NCI-H1105 (cell line): ENCODE results near the gene USP3.
"Not testable (repeated sequence)": the region's sequence is repeated elsewhere in the genome, so short reads cannot be mapped to it uniquely, and the experiment has no call there.

Source experiments
- DNase-seq: peaks from one replicate; lab custom pipeline; 2025; lab: John Stamatoyannopoulos, UW

Gene USP3

DNA sequence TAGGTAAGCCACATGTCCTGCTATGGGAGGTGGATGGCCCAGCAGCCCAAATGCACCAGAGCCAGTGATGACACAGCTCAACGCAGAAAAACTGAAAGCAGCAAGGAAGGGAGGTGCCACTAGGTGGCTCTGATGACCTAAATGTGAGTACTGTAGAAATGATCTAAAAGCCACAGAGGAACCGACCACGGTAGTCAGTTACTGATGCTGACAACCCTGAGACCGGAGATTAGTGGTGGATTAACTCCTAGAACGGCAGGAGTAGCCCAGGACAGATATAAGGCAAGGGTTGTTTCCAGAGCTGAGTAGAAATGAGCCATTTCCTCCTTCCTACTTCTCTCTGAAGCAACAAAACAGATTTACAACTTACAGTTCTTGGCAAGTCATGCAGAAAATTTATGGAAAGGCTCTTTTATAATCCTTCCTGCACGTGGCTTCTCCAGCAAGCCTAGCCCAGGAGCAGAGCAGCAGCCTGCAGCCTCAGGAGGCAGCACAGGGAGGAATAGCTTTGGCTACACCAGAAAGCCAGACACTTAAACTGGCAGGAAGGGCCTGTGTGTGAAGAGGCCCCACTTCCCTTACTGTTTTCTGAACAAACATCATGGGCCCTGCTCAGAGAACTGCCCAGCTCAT lies 105.9 kb downstream of the USP3 start:
- peak; percentile 69 for DNase-seq

DNA sequence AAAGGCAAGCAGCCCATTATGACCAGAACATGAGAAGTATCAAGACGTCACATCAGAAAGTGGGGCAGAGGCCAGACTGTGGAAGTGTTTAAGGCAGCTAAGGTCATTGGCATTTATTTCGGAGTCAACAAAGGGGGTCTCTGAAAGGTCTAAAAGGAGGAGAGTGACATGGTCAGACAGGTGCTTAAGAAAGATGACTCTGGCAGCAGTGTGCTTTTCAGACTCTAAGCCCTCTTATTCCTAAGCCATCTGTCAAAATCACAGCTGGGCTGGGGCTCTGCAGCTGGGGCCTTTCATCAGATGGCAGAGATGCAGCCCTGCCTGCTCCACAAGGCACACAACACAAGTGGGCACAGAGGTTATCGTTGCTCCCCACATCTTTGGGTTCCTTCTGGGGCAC lies 106.8 kb downstream of the USP3 start:
- no peak for DNase-seq

DNA sequence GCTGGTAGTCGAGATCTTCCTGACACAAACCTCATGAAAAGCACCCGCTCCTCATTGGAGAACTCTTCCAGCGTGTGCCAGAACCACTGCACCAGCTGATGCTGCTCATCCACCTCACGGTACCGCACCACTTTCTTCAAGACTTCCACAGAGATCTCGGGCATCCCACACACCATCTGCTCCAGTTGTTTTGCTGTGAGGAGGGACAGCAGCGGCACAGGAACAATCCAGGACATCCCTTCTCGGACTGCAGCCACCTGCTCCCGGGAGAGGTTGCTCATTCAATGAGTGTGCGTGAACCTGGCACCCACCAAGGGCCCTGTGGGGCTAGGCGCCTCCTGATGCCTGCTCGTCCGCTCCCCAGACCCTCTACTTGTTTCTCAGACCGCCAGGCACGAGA lies 107.9 kb downstream of the USP3 start:
- no peak for DNase-seq

DNA sequence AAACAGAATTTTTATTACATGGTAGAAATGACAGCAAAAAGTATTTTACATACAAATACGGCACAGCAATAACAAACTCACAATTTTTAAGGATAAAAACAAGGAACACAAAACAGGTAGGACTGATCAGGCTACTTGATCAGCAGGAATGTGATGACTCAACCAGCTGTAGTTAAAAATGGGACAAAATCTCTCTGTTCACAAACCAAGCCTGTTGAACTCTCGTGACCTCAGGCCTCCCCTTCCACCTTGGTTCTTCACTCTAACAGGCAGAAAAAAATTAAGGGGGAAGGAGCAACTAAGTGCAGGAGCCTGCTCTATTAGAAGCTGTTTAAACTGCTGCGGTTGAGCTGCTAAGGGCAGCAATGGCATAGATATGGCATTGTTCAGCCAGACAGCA lies 111.5 kb downstream of the USP3 start:
- DNase-seq = no peak

DNA sequence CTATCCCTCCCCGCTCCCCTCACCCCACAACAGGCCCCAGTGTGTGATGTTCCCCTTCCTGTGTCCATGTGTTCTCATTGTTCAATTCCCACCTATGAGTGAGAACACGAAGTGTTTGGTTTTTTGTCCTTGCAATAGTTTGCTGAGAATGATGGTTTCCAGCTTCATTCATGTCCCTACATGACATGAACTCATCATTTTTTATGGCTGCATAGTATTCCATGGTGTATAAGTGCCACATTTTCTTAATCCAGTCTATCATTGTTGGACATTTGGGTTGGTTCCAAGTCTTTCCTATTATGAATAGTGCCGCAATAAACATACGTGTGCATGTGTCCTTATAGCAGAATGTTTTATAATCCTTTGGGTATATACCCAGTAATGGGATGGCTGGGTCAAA lies 112.8 kb downstream of the USP3 start:
- DNase-seq = not testable (repeated sequence)

DNA sequence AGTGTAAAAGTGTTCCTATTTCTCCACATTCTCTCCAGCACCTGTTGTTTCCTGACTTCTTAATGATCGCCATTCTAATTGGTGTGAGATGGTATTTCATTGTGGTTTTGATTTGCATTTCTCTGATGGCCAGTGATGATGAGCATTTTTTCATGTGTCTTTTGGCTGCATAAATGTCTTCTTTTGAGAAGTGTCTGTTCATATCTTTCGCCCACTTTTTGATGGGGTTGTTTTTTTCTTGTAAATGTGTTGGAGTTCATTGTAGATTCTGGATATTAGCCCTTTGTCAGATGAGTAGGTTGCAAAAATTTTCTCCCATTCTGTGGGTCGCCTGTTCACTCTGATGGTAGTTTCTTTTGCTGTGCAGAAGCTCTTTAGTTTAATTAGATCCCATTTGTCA lies 113.2 kb downstream of the USP3 start:
- DNase-seq = not testable (repeated sequence)

DNA sequence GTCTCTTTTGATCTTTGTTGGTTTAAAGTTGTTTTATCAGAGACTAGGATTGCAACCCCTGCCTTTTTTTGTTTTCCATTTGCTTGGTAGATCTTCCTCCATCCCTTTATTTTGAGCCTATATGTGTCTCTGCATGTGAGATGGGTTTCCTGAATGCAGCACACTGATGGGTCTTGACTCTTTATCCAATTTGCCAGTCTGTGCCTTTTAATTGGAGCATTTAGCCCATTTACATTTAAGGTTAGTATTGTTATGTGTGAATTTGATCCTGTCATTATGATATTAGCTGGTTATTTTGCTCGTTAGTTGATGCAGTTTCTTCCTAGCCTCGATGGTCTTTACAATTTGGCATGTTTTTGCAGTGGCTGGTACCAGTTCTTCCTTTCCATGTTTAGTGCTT lies 116.4 kb downstream of the USP3 start:
- DNase-seq = not testable (repeated sequence)

DNA sequence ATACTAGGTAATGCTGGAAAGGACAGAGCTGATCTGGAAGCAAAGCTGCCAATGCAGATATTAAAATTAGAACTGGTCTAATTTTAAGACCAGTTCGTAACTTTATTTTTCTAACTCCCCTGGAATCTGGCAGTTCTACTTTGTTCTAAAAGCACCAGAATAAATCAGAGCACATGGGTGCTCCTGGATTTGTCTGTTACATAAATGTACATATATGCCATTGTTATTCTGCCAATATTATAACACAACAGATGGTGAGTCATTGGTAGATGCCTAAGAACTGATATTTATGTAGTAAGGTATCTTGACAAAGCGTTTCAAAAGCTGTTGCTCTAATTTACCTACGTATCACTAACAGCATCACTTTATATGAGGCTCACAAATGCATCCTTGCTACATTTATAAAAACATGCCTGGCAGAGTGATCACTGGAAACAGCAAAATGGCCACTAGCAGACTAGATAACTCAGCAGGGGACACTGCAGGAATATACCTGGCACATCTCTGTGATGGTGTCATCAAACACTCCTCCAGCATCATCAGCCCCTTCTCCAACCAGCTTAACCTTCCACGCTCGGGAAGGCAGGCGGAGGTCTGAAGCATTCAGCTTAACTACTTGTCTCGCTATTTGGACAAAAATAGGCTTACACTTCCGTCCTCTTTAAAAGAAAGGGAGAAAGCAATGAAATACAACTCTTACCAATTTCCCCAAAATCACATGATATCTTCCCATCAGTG lies 119.0 kb downstream of the USP3 start:
- no peak for DNase-seq

DNA sequence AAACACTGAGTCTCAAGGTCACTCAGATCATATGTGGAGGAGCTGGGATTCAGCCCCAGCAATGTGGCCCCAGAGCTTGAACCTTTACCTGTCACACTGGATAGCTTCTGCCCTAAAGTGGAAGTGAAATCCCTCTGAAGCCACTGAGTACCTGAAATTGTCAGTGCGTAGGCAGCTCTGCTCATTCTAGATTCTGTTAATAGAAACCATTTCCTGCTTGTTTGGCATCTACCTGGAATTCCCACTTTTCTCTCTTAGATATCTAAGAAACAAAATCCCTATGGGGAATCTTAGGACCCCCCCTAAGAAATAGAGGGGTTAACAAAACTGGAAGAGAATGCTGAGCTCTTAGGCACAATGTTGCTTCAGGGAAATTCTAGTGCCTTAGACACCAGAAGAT lies 122.6 kb downstream of the USP3 start:
- DNase-seq = no peak

DNA sequence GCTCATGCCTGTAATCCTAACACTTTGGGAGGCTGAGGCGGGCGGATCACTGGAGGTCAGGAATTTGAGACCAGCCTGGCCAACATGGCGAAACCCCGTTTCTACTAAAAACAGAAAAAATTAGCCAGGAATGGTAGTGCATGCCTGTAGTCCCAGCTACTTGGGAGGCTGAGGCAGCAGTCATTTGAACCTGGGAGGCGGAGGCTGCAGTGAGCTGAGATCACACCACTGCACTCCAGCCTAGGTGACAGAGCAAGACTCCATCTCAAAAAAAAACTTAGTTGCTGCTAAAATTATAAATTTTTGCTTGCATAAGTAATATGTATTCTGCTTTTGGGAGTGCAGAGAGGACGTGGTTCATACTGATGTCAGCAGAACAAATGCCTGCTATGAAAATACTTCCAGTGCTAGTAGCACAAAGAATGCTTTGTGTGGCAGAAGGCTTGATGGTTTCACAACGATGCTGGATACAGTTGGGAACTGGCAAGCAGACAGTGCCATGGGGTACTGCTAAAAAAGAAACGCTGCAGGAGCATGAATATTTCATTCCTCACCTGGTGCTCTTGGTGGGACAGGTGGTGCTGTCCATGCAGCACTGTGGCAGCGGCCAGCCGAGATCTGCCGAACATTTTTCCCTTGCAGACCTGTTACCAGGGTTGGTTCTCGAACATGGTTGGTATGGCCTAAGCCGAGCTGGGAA lies 123.9 kb downstream of the USP3 start:
- no peak for DNase-seq

DNA sequence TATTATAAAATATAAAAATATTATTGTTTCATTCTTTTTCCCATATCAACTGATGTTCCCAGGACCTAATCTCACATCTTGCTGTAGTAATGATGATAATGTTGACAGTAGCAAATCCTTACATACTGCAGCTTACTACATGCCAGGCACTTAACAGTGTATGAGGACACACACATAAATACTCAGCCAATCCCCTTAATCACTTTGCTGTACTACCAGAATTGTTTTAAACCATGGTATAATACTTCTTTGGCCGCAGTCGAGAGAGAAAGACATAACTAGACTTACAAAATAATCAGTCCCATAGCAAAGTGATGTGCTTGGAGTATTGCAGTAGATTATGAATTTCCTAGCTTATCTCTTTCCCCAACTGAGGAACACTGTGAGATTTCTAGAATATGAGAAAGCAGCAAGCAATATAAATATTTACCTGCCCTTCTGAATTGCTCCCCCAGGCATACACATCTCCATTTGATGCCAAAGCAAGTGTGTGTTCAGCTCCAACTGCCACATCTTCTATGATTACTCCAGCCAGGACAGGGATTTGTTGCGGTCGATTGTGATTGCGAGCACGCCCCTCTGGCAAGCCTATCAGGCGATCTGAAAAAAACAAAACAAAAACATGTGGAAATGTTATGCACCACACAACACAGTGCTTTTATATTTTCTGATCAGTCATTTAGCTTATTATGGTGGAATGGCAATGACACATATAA lies 125.8 kb downstream of the USP3 start:
- DNase-seq = no peak

DNA sequence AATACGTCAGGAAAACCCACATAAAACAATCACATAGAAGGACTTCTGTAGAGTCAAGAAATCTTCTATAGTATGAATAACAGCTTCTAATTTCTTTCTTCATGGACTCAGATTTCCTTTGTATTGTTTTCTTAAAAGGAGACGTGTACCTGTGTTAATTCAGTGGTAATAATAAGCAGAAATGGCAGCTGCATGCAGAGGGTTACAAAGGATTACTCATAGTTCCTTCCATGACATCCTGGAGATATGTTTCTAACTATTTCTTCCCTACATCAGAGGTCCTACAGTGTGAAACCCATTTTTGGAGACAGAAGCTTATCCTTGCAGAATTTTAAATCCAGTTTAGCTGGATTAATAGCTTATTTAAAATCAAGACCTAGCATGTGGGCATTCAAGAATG lies 128.9 kb downstream of the USP3 start:
- no peak for DNase-seq

DNA sequence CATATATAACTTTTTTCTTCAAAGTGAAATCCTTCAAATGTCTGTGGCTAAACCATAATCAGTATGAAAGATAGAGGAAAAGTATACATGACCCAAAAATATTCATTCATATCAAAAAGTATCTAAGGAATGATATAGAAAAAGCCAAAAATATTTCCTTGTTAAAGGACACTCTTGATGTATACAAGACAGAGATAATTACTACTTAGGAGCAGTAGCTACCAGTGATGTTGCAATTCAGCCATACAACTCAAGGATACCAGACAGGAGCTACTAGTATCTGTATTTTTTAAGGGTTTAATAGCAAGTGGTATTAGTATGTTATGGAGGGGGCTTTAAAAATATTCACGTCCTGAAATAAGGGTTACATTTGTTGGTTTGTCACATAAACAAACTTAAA lies 129.8 kb downstream of the USP3 start:
- DNase-seq = no peak

DNA sequence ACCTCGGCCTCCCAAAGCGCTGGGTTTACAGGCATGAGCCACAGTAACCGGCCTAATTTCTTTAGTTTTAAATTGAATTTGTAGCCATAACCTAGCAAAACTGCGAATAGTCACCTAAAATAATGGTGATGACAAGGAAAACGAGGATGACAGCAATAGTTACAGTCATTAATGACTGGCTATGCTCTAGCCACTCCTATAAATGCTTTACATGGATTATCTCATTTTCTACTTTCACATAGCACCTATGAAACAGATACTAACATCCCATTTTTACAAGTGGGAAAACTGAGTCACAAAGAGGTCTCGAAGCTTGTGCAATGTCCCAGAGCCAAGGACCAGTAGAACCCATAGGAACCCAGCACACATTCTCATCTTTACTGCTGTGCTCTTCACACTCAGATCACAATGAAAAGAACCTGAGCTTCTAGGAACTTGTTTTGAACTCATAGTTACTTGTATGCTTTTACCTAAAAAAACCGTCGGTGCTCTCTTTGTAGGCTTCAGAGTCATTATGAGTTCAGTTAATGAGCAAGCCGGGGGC lies 132.2 kb downstream of the USP3 start:
- DNase-seq = no peak

DNA sequence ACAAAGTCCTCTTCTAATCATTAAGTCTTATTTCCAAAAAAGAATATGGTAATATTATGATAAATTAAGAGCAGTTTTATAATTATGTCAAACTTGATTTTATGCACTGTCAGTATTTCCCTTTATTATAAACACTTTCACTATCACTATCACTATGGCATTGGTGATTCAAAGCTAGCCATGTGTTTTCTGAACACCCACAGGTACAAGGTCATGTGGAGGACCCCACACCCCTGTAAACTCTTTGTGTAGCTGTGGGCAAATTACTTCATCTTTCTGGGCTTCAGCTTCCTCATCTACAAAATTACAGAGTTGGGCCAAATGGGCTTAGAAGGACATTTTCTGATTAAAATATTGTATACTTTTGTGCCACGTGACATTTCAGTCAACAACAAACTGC lies 134.4 kb downstream of the USP3 start:
- DNase-seq = no peak

DNA sequence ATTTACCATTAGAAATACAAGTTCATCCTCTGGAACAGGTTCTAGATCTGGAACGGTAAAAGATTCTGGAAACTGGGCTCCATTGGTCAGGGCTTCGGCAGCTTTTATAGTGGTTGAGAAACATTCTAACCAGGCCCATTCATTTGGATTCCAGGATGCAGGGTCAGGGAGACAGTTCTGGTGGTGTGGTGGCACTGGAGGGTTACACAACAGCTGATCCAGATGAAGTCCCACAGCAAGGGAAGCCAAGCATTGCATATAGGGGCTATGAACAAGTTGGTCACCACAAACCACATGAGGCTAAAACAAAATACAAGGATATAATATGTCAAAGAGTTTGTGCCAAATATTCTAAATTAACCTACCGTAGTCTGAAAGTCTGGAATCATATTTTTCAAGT lies 135.8 kb downstream of the USP3 start:
- no peak for DNase-seq
